Activated CD8-positive, alpha-beta T cell treated with anti-CD3 and anti-CD28 coated beads, Interleukin-2, amount 10 ng/mL, durations not matched to agents 7 days and 5 days (primary cell): ENCODE data around the gene ARMC9. TPM values are rescaled to one million over a fixed set of nuclear protein-coding genes. Genes with fewer than 3 reads are reported as not detected.
"Not testable (repeated sequence)": the region's sequence is repeated elsewhere in the genome, so short reads cannot be mapped to it uniquely, and the experiment has no call there.

Experiments used
- ATAC-seq: fragments of 150-1000 bp; cut with Tn5 transposase; one replicate; pipeline ENCODE4 v1.10.0; 2021; ENCODE audit warnings: moderate library complexity
- CTCF ChIA-PET: fragments of 350-600 bp; sonication (Branson Sonifier 250); formaldehyde crosslinking; loops from one replicate; lab custom pipeline; 2021; ENCODE audit warnings: antibody characterized with exemption; lab: Charles Lee
- POLR2A ChIA-PET: fragments of 350-600 bp; sonication (Branson Sonifier 250); formaldehyde crosslinking; loops from one replicate; lab custom pipeline; 2021; ENCODE audit warnings: antibody characterized with exemption; lab: Charles Lee
- DNase-seq: peaks from one replicate; pipeline ENCODE4 v3.0.0-alpha.2; 2020
- H3K27ac Mint-ChIP-seq: one replicate; pipeline ENCODE4 v1.8.0; 2021; ENCODE audit warnings: mild to moderate bottlenecking, mixed read lengths
- H3K27me3 Mint-ChIP-seq: one replicate; pipeline ENCODE4 v1.8.0; 2021; ENCODE audit warnings: low read depth, mixed read lengths
- H3K36me3 Mint-ChIP-seq: one replicate; pipeline ENCODE4 v1.8.0; 2021; ENCODE audit warnings: low read depth, mixed read lengths
- H3K4me1 Mint-ChIP-seq: one replicate; pipeline ENCODE4 v1.8.0; 2021; ENCODE audit warnings: low read depth, mixed read lengths
- H3K4me3 Mint-ChIP-seq: one replicate; pipeline ENCODE4 v1.8.0; 2021; ENCODE audit warnings: mild to moderate bottlenecking, mixed read lengths
- H3K9me3 Mint-ChIP-seq: one replicate; pipeline ENCODE4 v1.8.0; 2022; ENCODE audit warnings: mixed read lengths; ENCODE audit not compliant: insufficient read depth
- total RNA-seq, 2 experiments: library from RNA; stranded (reverse); gene quantifications; one replicate each; pipeline ENCODE4 v1.2.3, GENCODE V29; 2021

The ARMC9 gene
- total RNA-seq, 2 experiments from 2014 or later, result 0.65 to 0.92 TPM

DNA sequence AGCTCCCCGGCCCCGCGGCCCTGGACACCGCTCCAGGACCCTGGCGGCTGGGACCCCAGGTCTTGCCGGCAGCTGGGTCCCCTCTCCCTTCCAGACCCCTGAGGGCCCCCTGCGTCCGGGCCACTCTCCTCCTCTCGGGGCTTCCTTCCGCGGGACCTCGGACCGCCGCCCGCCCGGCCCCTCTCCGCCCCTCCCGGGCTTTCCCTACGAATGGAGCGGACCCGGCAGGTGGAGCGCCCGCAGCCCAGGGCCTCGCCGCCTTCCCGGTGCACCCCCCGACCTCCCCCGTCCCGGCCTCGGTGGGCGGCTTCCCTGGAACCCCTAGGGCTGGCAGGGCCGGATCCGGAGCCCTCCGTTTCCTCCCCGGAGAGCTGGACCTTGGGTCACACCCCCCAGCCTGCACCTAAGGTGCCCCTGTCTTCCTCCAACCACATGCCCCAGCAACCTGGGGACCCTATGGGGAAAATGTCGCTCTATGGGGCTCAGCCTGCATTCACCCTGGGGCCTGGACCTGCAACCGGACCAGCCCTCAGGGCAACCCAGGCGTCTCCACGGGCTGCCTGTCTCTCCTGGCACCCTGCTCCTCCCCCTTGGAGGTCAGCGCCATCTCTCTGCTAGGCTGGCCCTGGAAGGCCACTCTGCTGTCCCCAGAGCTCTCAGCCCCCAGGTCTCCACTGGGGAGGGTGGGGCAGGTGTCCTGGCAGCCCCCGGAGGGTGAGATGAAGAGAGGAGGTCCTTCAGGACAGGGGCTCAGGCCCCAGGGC is 197.8 kb downstream of the ARMC9 start:
- Mint-ChIP-seq H3K4me3 (peak overlapping the region; percentile 36), H3K9me3 (no peaks in the 10 kb centered on the region), H3K27ac (no peak overlapping the region), H3K27me3 (peaks cover 16% of the 10 kb centered on the region), H3K4me1 (peaks cover 38% of the 10 kb centered on the region), H3K36me3 (peaks cover 11% of the 10 kb centered on the region)
- ChIA-PET CTCF (interaction anchor here (0.9 to 4.4 kb wide), 2 partner anchors 11 to 169 kb away, joined by 4 to 19 read pairs; no protein-coding TSS in a partner anchor), POLR2A (no interaction called here)
- no peak for DNase-seq
- no peak for ATAC-seq

GRCh38 chr2:231397011-231397927 is 198.8 kb downstream of the ARMC9 start:
- ATAC-seq (no peak), DNase-seq (no peak)
- Mint-ChIP-seq H3K36me3 (peaks cover 11% of the 10 kb centered on the region), H3K4me3 (no peak overlapping the region), H3K27ac (no peak overlapping the region), H3K27me3 (peaks cover 17% of the 10 kb centered on the region), H3K4me1 (peaks cover 34% of the 10 kb centered on the region), H3K9me3 (no peaks in the 10 kb centered on the region)
- POLR2A ChIA-PET, result no interaction called here
- CTCF ChIA-PET, result interaction anchor here (0.9 kb wide), 1 partner anchor 9 kb away, joined by 4 read pairs; no protein-coding TSS in a partner anchor

- Mint-ChIP-seq H3K36me3 (peaks cover 11% of the 10 kb centered on the region), H3K27ac (no peak overlapping the region), H3K9me3 (no peaks in the 10 kb centered on the region), H3K27me3 (peaks cover 19% of the 10 kb centered on the region), H3K4me3 (no peak overlapping the region), H3K4me1 (peaks cover 29% of the 10 kb centered on the region)
- ChIA-PET POLR2A (no interaction called here), CTCF (no interaction called here)
- DNase-seq, result no peak
- no peak for ATAC-seq
Measured at GRCh38 chr2:231397928-231398294, 199.5 kb downstream of the ARMC9 start.

DNA sequence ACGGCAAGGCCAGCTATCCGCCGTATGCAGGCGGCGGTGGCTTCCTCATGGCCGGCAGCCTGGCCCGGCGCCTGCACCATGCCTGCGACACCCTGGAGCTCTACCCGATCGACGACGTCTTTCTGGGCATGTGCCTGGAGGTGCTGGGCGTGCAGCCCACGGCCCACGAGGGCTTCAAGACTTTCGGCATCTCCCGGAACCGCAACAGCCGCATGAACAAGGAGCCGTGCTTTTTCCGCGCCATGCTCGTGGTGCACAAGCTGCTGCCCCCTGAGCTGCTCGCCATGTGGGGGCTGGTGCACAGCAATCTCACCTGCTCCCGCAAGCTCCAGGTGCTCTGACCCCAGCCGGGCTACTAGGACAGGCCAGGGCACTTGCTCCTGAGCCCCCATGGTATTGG is 200.2 kb downstream of the ARMC9 start:
- ChIA-PET POLR2A (no interaction called here), CTCF (no interaction called here)
- Mint-ChIP-seq H3K4me1 (peaks cover 22% of the 10 kb centered on the region), H3K27ac (no peak overlapping the region), H3K27me3 (peaks cover 21% of the 10 kb centered on the region), H3K4me3 (no peak overlapping the region), H3K9me3 (no peaks in the 10 kb centered on the region), H3K36me3 (peaks cover 10% of the 10 kb centered on the region)
- ATAC-seq, result no peak
- DNase-seq, result no peak

DNA sequence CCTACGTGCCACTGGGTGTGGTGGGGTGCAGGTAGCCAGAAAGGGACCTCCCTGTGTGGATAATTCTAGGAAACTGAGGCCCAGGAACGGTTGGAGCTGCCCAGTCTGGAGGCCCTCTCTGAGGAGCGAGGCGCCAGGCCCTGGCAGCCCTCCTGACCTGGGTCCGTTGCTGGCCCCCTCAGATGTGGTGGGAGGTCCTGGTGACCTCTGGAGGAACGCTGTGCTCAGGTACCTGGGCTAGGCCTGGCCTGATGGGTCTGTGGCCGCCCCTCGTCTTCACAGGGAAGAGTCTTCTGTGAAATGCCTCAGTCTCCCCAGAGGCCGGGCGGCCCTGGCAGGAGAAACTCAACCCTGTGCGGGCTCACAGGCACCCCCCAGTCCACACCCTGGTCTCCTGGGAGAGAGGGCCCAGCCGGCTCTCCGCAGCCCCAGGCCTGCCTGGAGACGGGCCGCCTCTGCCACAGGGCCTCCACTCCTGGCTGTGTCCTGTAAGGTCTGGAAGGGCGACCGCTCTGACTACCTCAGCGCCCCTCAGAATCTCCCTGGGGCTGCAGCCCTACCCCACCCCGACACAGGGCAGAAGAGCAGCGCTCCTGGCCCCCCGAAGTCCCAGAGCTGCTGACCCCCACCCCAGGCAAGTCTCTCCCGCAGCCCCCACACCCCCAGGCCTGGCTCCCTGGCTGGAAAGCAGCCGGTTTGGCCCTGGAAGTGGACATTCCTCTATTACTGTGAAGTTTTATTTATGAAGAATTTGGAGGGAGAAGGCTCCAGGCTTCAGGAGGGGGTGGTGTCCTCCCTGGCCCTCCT is 200.8 kb downstream of the ARMC9 start:
- ChIA-PET POLR2A (interaction anchor here (1.2 kb wide), 1 partner anchor 65 kb away, joined by 3 read pairs; the partner anchor contains the start of gene NCL), CTCF (interaction anchor here (1.2 to 1.9 kb wide), 3 partner anchors 52 to 295 kb away, joined by 5 to 7 read pairs (median 6); no protein-coding TSS in a partner anchor)
- peaks cover 7% of the 10 kb centered on the region for H3K36me3 Mint-ChIP-seq
- H3K4me1 Mint-ChIP-seq, result peaks cover 16% of the 10 kb centered on the region
- H3K4me3 Mint-ChIP-seq, result no peak overlapping the region
- ATAC-seq, result peak; percentile 20
- H3K9me3 Mint-ChIP-seq, result no peaks in the 10 kb centered on the region
- H3K27me3 Mint-ChIP-seq, result peaks cover 23% of the 10 kb centered on the region
- H3K27ac Mint-ChIP-seq, result no peak overlapping the region
- no peak for DNase-seq

DNA sequence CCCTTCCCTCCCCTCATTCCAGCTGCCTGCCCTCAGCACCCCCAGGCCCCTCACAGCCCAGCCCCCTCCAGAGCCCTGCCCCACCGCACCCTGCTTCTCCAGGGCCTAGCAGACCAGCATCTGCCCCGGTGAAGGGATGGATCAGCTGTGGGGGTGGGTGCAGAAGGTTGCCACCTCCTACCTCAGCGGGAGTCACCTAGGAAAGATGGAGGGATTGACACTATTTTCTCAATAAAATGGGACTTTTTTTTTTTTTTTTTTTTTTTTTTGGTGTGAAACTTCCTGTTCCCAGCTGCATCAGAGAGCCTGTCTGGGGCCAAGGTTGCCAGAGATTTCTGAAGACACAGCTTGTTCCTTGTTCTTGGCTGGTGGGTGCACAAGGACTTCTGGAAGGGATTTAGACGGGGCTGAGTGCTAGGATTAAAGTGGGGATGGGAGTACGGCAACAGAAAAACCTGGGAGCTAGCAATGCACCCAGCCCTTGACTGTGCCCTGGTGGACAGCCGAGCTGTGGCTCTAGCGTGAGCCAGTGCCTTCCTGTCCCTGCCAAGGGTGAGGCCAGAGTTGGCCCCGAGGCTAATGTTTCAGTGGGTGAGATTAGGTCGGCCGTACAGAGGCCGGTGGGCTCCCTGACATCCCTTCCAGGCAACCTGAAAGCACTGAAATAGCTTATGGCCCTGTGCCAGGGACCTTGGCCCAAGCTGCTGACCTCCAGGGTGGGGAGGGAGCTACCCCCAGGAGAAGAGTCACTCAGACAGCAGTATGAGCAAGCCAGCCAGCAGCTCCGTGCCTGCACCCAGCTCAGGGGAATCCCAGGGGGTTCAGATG is 201.6 kb downstream of the ARMC9 start:
- ChIA-PET CTCF (interaction anchor here (1.2 to 1.9 kb wide), 4 partner anchors 51 to 296 kb away, joined by 5 to 9 read pairs (median 6); no protein-coding TSS in a partner anchor), POLR2A (interaction anchor here (1.2 kb wide), 1 partner anchor 64 kb away, joined by 3 read pairs; the partner anchor contains the start of gene NCL)
- Mint-ChIP-seq H3K4me3 (no peak overlapping the region), H3K27ac (no peak overlapping the region), H3K36me3 (peaks cover under 1% of the 10 kb centered on the region), H3K9me3 (no peaks in the 10 kb centered on the region), H3K27me3 (peaks cover 17% of the 10 kb centered on the region), H3K4me1 (peaks cover 8% of the 10 kb centered on the region)
- DNase-seq (no peak), ATAC-seq (no peak)

DNA sequence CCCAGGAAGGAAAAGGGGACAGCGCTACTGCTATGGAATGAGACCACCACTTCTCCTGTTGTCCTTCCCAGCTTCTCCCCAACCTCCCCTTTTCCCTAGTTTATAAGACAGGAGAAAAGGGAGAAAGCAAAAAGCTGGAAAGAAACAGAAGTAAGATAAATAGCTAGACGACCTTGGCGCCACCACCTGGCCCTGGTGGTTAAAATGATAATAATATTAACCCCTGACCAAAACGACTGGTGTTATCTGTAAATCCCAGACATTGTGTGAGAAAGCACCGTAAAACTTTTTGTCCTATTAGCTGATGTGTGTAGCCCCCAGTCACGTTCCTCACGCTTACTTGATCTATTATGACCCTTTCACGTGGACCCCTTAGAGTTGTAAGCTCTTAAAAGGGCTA is 202.2 kb downstream of the ARMC9 start:
- not testable (repeated sequence) for ATAC-seq, H3K36me3 Mint-ChIP-seq, H3K4me3 Mint-ChIP-seq, H3K27ac Mint-ChIP-seq, DNase-seq, H3K9me3 Mint-ChIP-seq
- POLR2A ChIA-PET, result interaction anchor here (1.2 kb wide), 1 partner anchor 64 kb away, joined by 3 read pairs; the partner anchor contains the start of gene NCL
- Mint-ChIP-seq H3K4me1 (peaks cover 11% of the 10 kb centered on the region), H3K27me3 (peaks cover 16% of the 10 kb centered on the region)
- CTCF ChIA-PET, result interaction anchor here (1.2 to 1.9 kb wide), 4 partner anchors 51 to 297 kb away, joined by 5 to 9 read pairs (median 6); no protein-coding TSS in a partner anchor

- ATAC-seq, H3K9me3 Mint-ChIP-seq, H3K36me3 Mint-ChIP-seq, H3K4me3 Mint-ChIP-seq, POLR2A ChIA-PET, DNase-seq, H3K27ac Mint-ChIP-seq: not testable (repeated sequence)
- H3K4me1 Mint-ChIP-seq, result peaks cover 15% of the 10 kb centered on the region
- CTCF ChIA-PET, result interaction anchor here (1.3 to 1.9 kb wide), 3 partner anchors 50 to 173 kb away, joined by 6 to 9 read pairs (median 7); no protein-coding TSS in a partner anchor
- H3K27me3 Mint-ChIP-seq, result peaks cover 16% of the 10 kb centered on the region
Measured at GRCh38 chr2:231401101-231401500, 202.7 kb downstream of the ARMC9 start.

GRCh38 chr2:231403421-231404182 is 205.2 kb downstream of the ARMC9 start:
- ChIA-PET POLR2A (interaction anchor here (0.6 kb wide), 1 partner anchor 93 kb away, joined by 3 read pairs; no protein-coding TSS in a partner anchor), CTCF (interaction anchor here (2.0 kb wide), 1 partner anchor 177 kb away, joined by 7 read pairs; no protein-coding TSS in a partner anchor)
- not testable (repeated sequence) for H3K9me3 Mint-ChIP-seq

More at GRCh38 chr2:231403421-231404182, 205.2 kb downstream of the ARMC9 start:
- H3K27me3 Mint-ChIP-seq, result peaks cover 11% of the 10 kb centered on the region
- peaks cover 19% of the 10 kb centered on the region for H3K4me1 Mint-ChIP-seq
- not testable (repeated sequence) for H3K27ac Mint-ChIP-seq, H3K4me3 Mint-ChIP-seq, H3K36me3 Mint-ChIP-seq, DNase-seq, ATAC-seq
